GM19043 (cell line): Measurements from ENCODE around the gene CSNK2A3.
"Not testable (repeated sequence)": the region's sequence is repeated elsewhere in the genome, so short reads cannot be mapped to it uniquely, and the experiment has no call there.

Experiments used
- ATAC-seq: cut with Tn5 transposase; IDR thresholded peaks from one replicate; pipeline ENCODE4 v1.9.1; 2021; ENCODE audit warnings: low read depth; ENCODE audit not compliant: unreplicated experiment

The CSNK2A3 gene

DNA sequence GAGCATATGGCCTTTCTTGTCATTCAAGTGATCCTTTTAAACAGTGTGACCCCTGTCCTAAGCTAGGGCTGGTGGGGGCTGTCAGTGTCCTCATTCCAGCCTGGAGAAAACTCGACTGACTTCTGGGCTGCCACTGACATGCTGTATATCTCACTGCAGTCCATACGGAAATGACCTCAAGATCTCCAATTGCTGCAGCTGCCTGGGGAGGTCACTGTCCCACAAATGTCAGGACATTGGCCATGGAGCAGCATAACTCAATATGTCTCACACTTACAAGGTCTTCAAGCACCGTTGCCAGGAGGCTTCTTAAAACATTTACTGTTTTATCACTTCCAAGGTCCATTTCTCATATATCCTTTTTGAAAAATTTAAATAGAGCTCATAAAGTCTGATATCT, 27.8 kb upstream of the CSNK2A3 start:
- ATAC-seq: no peak

DNA sequence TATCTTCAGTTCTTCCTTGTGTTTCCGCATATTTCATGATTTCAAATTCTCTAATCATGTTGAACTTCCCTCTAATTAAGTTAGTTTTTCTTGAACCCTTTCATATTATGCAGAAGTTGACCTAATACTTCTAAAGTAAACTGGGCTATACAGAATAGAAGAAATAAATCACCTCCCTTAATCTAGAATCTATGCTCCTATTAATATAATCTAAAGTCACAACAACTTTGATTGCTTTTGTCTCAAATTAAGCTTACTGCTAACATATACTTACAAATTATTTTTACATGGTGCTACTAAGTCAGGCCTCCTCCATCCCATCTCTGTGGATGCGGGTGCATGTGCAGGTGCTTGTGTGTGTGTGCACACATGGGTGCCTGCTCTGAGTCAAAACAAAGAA, 27.3 kb upstream of the CSNK2A3 start:
- ATAC-seq: no peak

DNA sequence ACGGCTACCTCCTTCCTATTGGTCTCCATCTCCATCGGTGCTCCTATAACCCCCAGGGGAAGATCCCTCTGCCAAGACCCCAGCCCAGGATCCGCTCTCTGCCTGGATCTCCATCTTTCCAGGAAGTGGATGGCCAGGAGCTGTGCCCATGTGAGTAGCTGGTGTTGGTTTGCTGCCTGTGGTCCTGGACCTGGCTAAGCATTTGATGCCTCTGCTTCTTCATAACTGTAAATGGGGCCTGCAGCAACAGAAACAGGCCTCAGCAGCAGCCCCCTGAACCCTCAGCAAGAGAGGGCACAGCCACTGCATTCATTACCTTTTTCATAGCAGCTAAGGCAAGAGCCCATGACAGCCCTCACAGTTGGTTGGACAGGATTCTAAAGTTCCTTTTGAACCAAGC, 26.6 kb upstream of the CSNK2A3 start:
- ATAC-seq: no peak

DNA sequence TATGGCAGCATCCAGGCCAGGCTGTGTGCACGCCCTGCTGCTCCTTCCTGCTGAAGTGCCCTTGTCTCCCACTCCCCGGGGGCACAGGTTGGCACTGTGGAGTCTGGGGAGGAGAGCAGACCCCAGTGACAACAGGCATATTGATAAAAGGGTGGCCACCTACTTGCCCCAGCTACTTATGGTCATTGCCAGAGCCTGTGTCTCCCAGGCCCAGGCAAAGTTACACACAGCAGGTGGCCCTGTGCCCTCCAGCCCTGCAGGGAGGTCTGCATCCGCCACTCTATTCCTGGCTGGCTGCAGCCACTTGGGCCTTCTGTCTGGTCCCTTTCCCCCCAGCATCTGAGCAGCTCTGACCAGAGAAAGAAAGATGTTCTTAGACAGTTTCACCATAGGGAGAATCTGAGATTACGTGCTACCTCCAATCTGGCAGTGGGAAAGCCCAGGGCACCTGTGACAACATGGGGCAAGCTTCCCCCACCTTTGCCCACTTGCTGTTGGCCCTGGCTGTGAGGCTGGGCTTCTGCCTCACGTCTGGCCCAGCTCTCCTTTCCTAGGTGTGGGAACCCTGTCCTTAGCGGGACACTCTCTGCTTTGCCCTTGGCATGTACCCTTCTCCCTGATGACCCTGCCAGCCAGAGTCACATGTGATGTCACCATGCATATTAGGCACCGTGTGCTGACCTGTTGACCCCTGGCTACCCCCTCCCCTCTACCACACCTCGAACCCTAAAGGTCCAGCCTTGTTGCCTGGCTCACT, 25.3 kb upstream of the CSNK2A3 start:
- ATAC-seq: no peak

DNA sequence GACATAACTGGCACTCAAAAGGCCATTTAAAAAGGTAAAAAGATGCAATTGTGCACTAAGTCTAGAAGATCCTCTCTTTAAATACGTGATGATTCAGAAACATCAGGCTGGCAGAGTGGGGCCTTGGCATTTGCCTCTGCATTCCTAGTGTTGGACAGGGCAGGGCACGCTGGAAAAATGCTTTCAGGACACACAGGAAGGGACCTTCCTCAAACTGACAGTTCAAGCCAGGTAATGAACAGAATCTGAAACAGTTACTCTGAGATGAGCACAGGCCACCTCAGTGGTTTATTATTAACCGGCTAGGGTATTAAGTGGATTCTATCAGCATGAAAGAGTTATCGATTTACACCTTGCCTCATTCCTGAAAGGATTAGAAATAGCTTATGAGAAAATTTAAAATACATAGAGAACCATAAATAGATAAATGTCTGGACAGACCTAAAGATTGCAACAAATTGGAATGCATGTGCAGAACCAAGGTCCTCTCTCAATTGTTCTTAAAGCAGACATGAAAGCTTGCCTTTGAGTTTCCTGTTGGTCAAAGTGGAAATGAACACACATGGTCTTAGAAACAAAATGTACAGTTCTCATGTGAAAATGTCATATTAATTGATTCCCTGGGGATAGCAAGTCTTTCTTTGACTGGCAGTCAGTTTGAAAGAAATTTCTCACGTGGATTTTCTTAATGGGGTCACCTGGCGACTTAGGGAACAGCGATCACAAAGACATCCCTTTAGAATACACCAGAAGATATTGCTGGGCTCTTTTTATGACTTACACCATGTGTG, 21.5 kb upstream of the CSNK2A3 start:
- peak; percentile 72 for ATAC-seq

DNA sequence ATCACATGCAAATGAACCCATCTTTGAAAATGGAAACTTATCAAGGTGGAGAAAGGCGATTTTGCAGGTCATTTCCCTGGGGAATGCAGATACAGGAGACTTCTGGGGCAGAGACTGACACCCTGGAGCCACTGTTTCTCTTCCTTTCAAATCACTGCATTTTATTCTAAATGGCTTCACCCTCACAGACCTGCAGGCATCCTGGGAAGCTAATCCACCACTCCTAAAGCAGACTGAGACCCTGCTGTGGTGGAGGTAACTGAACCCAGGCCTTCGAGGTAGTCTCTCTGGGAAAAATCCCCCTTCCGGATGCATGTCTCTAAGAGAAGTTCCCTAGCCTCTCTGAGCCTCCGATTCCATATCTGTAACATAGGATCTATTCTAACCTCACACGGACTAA, 20.9 kb upstream of the CSNK2A3 start:
- ATAC-seq: no peak

DNA sequence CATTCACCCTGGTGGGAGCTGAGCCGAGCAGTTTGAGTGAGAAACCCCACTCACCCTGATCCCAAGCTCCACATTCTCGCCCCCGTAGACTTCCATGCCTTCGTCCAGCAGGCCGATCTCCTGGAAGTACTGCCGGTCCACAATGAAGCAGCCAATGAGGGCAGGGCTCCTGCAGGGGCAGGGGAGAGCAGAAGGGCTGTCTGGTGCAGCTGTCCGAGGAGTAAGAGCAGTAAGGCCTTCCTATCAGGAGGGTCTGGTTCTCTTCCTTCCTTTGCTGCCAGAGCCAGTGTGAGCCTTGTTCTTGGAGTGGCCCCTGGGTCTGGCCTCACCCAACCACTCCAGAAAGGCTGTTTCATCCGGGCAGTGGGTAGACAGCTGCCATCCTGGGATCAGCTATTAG, 19.4 kb upstream of the CSNK2A3 start:
- no peak for ATAC-seq

DNA sequence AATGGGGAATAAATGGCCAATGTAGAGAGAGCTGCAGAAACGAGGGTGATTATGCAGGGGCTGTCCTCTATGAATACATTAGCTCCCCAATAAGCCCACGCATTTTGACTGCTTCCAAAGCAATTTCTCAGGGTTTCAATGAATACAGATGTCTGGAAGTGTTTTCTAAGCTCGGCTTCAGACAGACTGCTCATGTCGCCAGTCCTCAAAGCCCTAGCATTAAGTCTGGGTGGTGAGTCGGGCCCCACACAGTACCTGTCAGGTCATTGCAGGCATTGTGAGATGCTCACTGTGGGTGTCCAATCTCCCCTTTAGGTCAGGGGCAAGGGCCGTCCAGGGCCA, 17.9 kb upstream of the CSNK2A3 start:
- no peak for ATAC-seq

GRCh38 chr11:11370255-11370961, 17.4 kb upstream of the CSNK2A3 start:
- ATAC-seq: no peak

DNA sequence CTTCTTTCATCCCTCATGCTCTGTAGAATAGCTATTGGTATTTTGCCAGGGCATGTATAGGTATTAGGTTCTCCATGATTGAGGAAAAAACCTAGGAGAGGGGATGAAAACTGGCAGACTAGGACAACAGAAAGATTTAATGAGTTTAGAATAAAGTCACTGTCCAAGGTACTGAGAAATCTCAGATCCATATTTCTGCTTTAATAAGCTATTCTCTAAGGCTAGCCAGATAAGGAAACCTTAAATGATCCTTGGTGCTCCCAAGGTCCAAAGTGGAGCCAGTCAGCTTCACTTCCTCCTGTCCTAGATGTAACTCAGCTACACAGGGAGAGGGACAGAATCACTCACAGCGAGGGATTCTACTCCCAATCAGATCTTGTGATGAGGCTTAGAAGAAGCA, 13.7 kb upstream of the CSNK2A3 start:
- ATAC-seq: no peak

DNA sequence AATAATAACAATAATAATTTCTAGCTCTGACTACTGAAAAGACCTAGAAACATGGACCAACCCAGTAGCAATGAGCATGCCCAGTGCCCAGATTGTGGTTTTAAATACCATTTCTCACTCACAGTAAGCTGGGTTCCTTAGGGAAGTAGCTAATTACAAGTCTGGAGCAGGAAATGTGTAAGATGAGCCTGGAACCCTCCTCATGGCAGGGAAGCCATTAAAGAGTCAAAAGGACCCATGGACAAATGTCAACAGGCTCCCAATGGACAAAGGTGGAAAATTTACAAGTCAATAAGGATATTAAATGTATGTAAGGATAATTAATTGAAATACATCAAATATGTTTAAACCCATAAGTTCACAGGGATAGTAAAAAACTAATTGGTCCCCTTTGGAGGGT, 10.6 kb upstream of the CSNK2A3 start:
- no peak for ATAC-seq

DNA sequence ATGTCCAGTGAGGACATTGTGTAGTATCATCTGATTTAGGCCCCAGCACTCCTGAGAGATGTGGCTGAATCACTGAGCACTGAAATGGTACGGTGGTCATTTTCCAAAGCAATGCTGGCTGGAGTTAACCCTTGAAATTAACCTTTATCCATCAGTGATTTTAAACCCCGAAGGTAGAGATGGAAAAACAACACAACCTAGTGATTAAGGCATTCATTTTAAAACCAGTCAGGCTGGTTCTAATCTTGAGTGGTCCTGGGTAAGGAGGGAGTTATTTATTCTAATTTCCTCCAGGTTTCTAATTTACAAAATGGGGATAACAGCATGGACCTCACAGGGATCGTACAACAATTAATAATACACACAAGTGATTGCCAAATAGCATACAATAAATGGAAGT, 6.6 kb upstream of the CSNK2A3 start:
- no peak for ATAC-seq

DNA sequence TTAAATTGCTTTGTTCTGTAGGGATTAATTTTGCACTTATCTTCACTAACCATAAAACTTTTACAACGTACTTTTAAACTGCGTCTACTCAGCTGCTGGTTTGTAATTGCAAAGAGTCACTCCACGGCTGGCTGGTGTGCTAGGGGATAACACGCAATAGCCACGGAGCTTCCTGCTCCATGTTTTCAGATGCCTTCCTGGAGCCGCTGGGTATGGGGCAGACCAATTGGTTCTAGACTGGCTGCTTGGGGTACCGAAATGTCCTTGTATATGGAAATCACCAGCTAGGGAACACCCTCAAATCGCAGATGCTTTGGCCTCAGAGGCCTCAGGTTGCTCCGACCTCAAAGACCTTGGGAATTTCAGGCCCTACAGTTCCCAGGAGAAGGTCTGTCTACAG, 3.8 kb upstream of the CSNK2A3 start:
- ATAC-seq: no peak

GRCh38 chr11:11351851-11352250, 1.2 kb downstream of the CSNK2A3 start:
- not testable (repeated sequence) for ATAC-seq

DNA sequence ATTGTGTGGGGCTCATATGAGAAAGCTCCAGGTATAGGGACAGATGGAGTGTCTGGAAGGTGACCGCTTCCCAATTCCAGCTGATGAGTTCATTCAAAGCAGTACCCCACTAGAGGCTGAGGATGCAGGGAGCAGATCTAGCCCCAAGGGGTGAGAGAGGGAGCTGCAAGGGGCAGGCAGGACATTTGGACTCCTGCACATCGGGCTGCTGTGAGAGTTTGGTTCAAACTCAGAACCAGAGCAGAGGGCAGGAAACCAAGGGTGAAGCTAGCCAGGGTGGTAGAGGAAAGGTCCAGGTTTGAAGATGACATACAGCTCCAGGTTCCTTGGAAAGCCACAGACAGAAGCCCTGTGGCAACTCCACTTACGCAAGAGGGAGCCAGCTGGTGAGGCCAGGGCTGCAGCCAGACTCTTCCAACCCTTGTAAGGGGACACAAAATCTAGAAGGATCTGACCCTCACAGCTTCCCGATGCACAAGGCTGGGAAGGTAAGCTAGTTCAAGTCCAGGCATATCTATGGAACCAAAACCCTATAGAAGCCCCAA, 1.9 kb downstream of the CSNK2A3 start:
- no peak for ATAC-seq

GRCh38 chr11:11349870-11350337, 3.1 kb downstream of the CSNK2A3 start:
- ATAC-seq: no peak

DNA sequence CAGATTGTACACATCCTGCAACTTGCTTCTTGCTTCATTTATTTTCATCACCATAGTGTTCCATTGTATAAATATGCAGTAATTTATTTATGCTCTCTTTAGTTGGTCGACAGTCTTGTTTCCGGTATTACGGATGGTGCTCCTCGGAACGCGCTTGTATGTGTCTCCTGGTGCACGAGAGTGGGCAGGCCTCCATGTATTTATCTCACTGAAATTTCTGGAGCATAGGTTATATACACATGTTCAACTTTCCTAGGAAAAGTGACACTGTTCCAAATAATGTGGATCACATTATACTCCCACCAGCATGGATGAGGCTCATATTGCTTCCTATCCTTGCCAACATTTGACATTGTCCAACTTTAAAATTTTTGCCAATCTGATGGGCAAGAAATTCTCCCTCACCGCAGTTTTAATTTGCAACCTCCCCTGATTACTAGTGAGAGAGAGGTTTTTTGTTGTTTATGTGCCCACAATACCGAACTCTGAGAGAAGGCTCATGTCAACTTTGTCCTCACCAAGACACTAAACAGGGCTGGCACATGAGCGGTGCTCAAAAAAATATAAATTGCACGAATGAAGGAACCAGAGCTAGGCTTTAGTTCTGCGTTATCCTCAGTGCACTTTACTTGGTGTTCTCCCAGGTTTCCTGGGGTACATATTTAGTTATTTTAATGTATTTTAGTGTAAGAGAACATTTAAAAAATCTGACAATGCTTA, 3.8 kb downstream of the CSNK2A3 start:
- ATAC-seq: no peak

GRCh38 chr11:11348303-11348702, 4.7 kb downstream of the CSNK2A3 start:
- no peak for ATAC-seq

GRCh38 chr11:11347592-11347991, 5.5 kb downstream of the CSNK2A3 start:
- no peak for ATAC-seq

GRCh38 chr11:11346303-11346702, 6.7 kb downstream of the CSNK2A3 start:
- ATAC-seq: no peak

- ATAC-seq: no peak
Observed at GRCh38 chr11:11345099-11345498, 8.0 kb downstream of the CSNK2A3 start.
